Lung (tissue), 12 donors: ENCODE data around the gene SPEF1. TPM values are rescaled to one million over a fixed set of nuclear protein-coding genes. Genes with fewer than 3 reads are reported as not detected.

Experiments used
- ATAC-seq: fragments of 200-7000 bp; cut with Tn5 transposase; one replicate; pipeline ENCODE4 v1.9.1; 2020; ENCODE audit warnings: moderate number of reproducible peaks; ENCODE audit not compliant: insufficient read depth, low FRiP score
- DNase-seq, 3 donors: peaks; one replicate each; pipeline ENCODE4 v3.0.0-alpha.2; 2013 to 2017
- H3K27ac ChIP-seq, 2 donors: one replicate each; pipeline ENCODE4 v1.5.1; 2013; ENCODE audit warnings: mild to moderate bottlenecking in 2 of 2, moderate library complexity in 2 of 2, control low read depth in 1 of 2, inconsistent platforms in 1 of 2, low read depth in 1 of 2, low read length in 1 of 2
- H3K27me3 ChIP-seq, 3 donors: one replicate each; pipeline ENCODE4 v1.5.1; 2013; ENCODE audit warnings: low read length in 2 of 3; ENCODE audit not compliant: control insufficient read depth in 3 of 3, insufficient read depth in 3 of 3
- H3K36me3 ChIP-seq, 4 donors: one replicate each; pipeline ENCODE4 v1.5.1; 2013; ENCODE audit warnings: low read length in 4 of 4, mild to moderate bottlenecking in 1 of 4, moderate library complexity in 1 of 4; ENCODE audit not compliant: control insufficient read depth in 4 of 4, insufficient read depth in 4 of 4
- H3K4me1 ChIP-seq, 5 donors: one replicate each; pipeline ENCODE4 v1.5.1; 2013; ENCODE audit warnings: low read length in 5 of 5, mild to moderate bottlenecking in 2 of 5, moderate library complexity in 1 of 5; ENCODE audit not compliant: control insufficient read depth in 5 of 5, insufficient read depth in 5 of 5
- H3K4me3 ChIP-seq: one replicate; pipeline ENCODE4 v1.5.1; 2013; ENCODE audit warnings: mild to moderate bottlenecking, control low read depth, moderate library complexity
- H3K9ac ChIP-seq, 2 donors: one replicate each; pipeline ENCODE4 v1.5.1; 2013; ENCODE audit warnings: low read length in 2 of 2, control low read depth in 1 of 2; ENCODE audit not compliant: insufficient read depth in 1 of 2
- H3K9me3 ChIP-seq, 4 donors: one replicate each; pipeline ENCODE4 v1.5.1; 2013; ENCODE audit warnings: low read length in 3 of 4, mild to moderate bottlenecking in 1 of 4, moderate library complexity in 1 of 4; ENCODE audit not compliant: control insufficient read depth in 4 of 4, insufficient read depth in 3 of 4
- CTCF ChIP-seq: IDR thresholded peaks from 2 replicates; pipeline ENCODE4 v1.5.1; 2012; ENCODE audit warnings: mild to moderate bottlenecking; ENCODE audit errors: control extremely low read depth, extremely low read depth
- WGBS, 2 donors: extraction: QIAGEN DNeasy Blood & Tissue Kit; methylation state at CpG; one replicate each; pipeline ENCODE4 v1.1.7; 2013; 5-methylcytosine and 5-hydroxymethylcytosine counted together
- polyA plus RNA-seq, 2 donors: library from polyadenylated mRNA; stranded (reverse); fragments of 200-250 nt; gene quantifications; one replicate each; pipeline ENCODE4 v1.2.1, GENCODE V29; 2013
- total RNA-seq, 2 donors: library from RNA; depleted of rRNA in 1 of 2; stranded (reverse); fragments of >200 nt in 1 of 2; gene quantifications; one replicate each; pipeline ENCODE4 v1.2.1, GENCODE V29; 2014 to 2021
- donor health status: control.
- donor health status: control.
- donor health status: Bipolar disorder and iron deficiency.
- donor health status: healthy.
- donor health status: DM: yes; HTN: yes; CAD: no.

The SPEF1 gene
- total and polyA plus RNA-seq, 4 donors, result 9.6 to 15.5 (median 11.8) TPM

GRCh38 chr20:3743251-3743650 lies 38.0 kb downstream of the SPEF1 start:
- ATAC-seq (no peak), DNase-seq (no peak)
- Histone ChIP-seq H3K4me3 (no peak overlapping the region), H3K36me3 (peaks cover 0 to 11% (median 9%) of the 10 kb centered on the region in 4 donors), H3K9me3 (no peaks in the 10 kb centered on the region), H3K9ac (no peak overlapping the region), H3K4me1 (peaks cover 0 to 16% (median 10%) of the 10 kb centered on the region in 5 donors), H3K27ac (no peak overlapping the region), H3K27me3 (peaks cover 0 to 4% (median 0%) of the 10 kb centered on the region in 3 donors)
- WGBS, 2 donors, result 75 to 89% methylated on average over 2 of the region's 2 CpGs
- no peak for TF ChIP-seq CTCF

GRCh38 chr20:3741836-3742458 lies 39.3 kb downstream of the SPEF1 start:
- H3K9me3 ChIP-seq, result no peaks in the 10 kb centered on the region
- no peak for TF ChIP-seq CTCF
- H3K27ac ChIP-seq, result no peak overlapping the region
- ATAC-seq (no peak), DNase-seq (no peak)
- peaks cover 0 to 4% (median 0%) of the 10 kb centered on the region in 3 donors for H3K27me3 ChIP-seq
- 85% methylated on average over 7 of the region's 7 CpGs for whole genome bisulfite sequencing, 2 donors
- peaks cover 0 to 24% (median 13%) of the 10 kb centered on the region in 5 donors for H3K4me1 ChIP-seq
- peaks cover 0 to 11% (median 8%) of the 10 kb centered on the region in 4 donors for H3K36me3 ChIP-seq
- H3K9ac ChIP-seq, result no peak overlapping the region
- H3K4me3 ChIP-seq, result no peak overlapping the region

GRCh38 chr20:3740615-3741301 lies 40.5 kb downstream of the SPEF1 start:
- ATAC-seq (no peak), DNase-seq (no peak)
- peaks cover 0 to 25% (median 13%) of the 10 kb centered on the region in 5 donors for H3K4me1 ChIP-seq
- WGBS, 2 donors, result 92 to 95% methylated on average over 15 of the region's 15 CpGs
- peaks cover 0 to 4% (median 0%) of the 10 kb centered on the region in 3 donors for H3K27me3 ChIP-seq
- no peak overlapping the region for H3K9ac ChIP-seq
- H3K36me3 ChIP-seq, result peaks cover 0 to 11% (median 7%) of the 10 kb centered on the region in 4 donors
- TF ChIP-seq CTCF, result no peak
- no peak overlapping the region for H3K4me3 ChIP-seq
- peak overlapping the region in 1 of 2 donors; percentile 91 for H3K27ac ChIP-seq
- no peaks in the 10 kb centered on the region for H3K9me3 ChIP-seq
